B cell (primary cell): ENCODE results near the gene PRRT3. TPM values are rescaled to one million over a fixed set of nuclear protein-coding genes. Genes with fewer than 3 reads are reported as not detected.

ENCODE experiments used
- ATAC-seq: fragments of 200-7000 bp; cut with Tn5 transposase; one replicate; pipeline ENCODE4 v1.10.0; 2021; ENCODE audit warnings: low read depth, mild to moderate bottlenecking, moderate number of reproducible peaks, moderate library complexity
- CTCF ChIA-PET: fragments of 350-600 bp; sonication (Branson Sonifier 250); formaldehyde crosslinking; loops from one replicate; lab custom pipeline; 2021; ENCODE audit warnings: antibody characterized with exemption, inconsistent platforms; lab: Charles Lee
- POLR2A ChIA-PET: fragments of 350-600 bp; sonication (Branson Sonifier 250); formaldehyde crosslinking; loops from one replicate; lab custom pipeline; 2021; ENCODE audit warnings: antibody characterized with exemption; lab: Charles Lee
- DNase-seq: peaks from one replicate; pipeline ENCODE4 v3.0.0; 2013
- H2AFZ ChIP-seq: 2 replicates; pipeline ENCODE4 v1.6.1; 2012; ENCODE audit warnings: mild to moderate bottlenecking, low read depth, low read length; ENCODE audit not compliant: insufficient read depth, poor library complexity, severe bottlenecking
- H3K27ac ChIP-seq, 2 donors: 1 replicate in 1 of 2; 2 replicates in 1 of 2; pipeline ENCODE4 v1.5.1; 2012 to 2013; ENCODE audit warnings: low read length in 2 of 2, mild to moderate bottlenecking in 2 of 2, moderate library complexity in 1 of 2
- H3K27me3 ChIP-seq, 4 experiments: fragments of 200-600 bp in 1 of 4; sonication (generic) in 1 of 4; replicated peaks in 1 of 4; 1 replicate in 2 of 4; 2 replicates in 2 of 4; pipeline versions ENCODE4 v1.6.1 to v1.7.0; 2013 to 2016; ENCODE audit warnings: low read length in 3 of 4, mild to moderate bottlenecking in 2 of 4, mixed read lengths in 1 of 4, moderate library complexity in 1 of 4; ENCODE audit not compliant: insufficient read depth in 4 of 4, control insufficient read depth in 3 of 4; ENCODE audit errors: control extremely low read depth in 1 of 4
- H3K36me3 ChIP-seq, 2 experiments: replicated peaks in 1 of 2; 1 replicate in 1 of 2; 2 replicates in 1 of 2; pipeline versions ENCODE4 v1.6.1 to v1.7.1; 2013; ENCODE audit warnings: low read length in 1 of 2; ENCODE audit not compliant: insufficient read depth in 2 of 2, control insufficient read depth in 1 of 2; ENCODE audit errors: control extremely low read depth in 1 of 2, extremely low read depth in 1 of 2
- H3K4me1 ChIP-seq, 2 donors: fragments of 200-600 bp in 1 of 2; sonication (generic) in 1 of 2; 1 replicate in 1 of 2; 2 replicates in 1 of 2; pipeline versions ENCODE4 v1.5.1 to v1.6.1; 2013 to 2017; ENCODE audit warnings: low read length in 2 of 2; ENCODE audit not compliant: control insufficient read depth in 2 of 2, insufficient read depth in 2 of 2
- H3K4me2 ChIP-seq: replicated peaks from 2 replicates; pipeline ENCODE3; 2012; ENCODE audit warnings: mild to moderate bottlenecking, low read depth, low read length; ENCODE audit not compliant: poor library complexity, severe bottlenecking
- H3K4me3 ChIP-seq, 5 experiments: fragments of 200-600 bp in 1 of 5; sonication (generic) in 1 of 5; 1 replicate in 3 of 5; 2 replicates in 2 of 5; pipeline versions ENCODE4 v1.5.1 to v1.7.0; 2011 to 2016; ENCODE audit warnings: low read length in 4 of 5, mild to moderate bottlenecking in 4 of 5, low read depth in 2 of 5, control low read depth in 1 of 5, moderate library complexity in 1 of 5; ENCODE audit not compliant: insufficient read depth in 1 of 5; ENCODE audit errors: control extremely low read depth in 1 of 5, extremely low read depth in 1 of 5
- H3K79me2 ChIP-seq: fragments of 200-600 bp; sonication (generic); one replicate; pipeline ENCODE4 v1.6.0; 2016; ENCODE audit warnings: low read length; ENCODE audit not compliant: control insufficient read depth, insufficient read depth
- H3K9ac ChIP-seq: fragments of 200-600 bp; sonication (generic); 2 replicates; pipeline ENCODE4 v1.6.1; 2017; ENCODE audit warnings: mild to moderate bottlenecking, low read length, moderate library complexity
- H3K9me3 ChIP-seq, 3 donors: one replicate each; pipeline versions ENCODE4 v1.6.1 to v1.7.1; 2013; ENCODE audit warnings: low read length in 2 of 3; ENCODE audit not compliant: control insufficient read depth in 2 of 3, insufficient read depth in 1 of 3; ENCODE audit errors: control extremely low read depth in 1 of 3
- H4K20me1 ChIP-seq: 2 replicates; pipeline ENCODE4 v1.6.0; 2012; ENCODE audit warnings: mild to moderate bottlenecking, low read length; ENCODE audit not compliant: insufficient read depth, control insufficient read depth, poor library complexity, severe bottlenecking
- H3K27ac Mint-ChIP-seq: one replicate; pipeline ENCODE4 v1.8.0; 2021; ENCODE audit warnings: mixed read lengths
- H3K27me3 Mint-ChIP-seq: one replicate; pipeline ENCODE4 v1.8.0; 2021; ENCODE audit warnings: mixed read lengths
- H3K4me1 Mint-ChIP-seq: one replicate; pipeline ENCODE4 v1.8.0; 2021; ENCODE audit warnings: mixed read lengths
- H3K4me3 Mint-ChIP-seq: one replicate; pipeline ENCODE4 v1.8.0; 2021; ENCODE audit warnings: mixed read lengths
- H3K9me3 Mint-ChIP-seq: one replicate; pipeline ENCODE4 v1.8.0; 2022; ENCODE audit warnings: mixed read lengths; ENCODE audit not compliant: insufficient read depth
- EZH2 ChIP-seq: IDR thresholded peaks from 2 replicates; pipeline ENCODE4 v1.6.1; 2012; ENCODE audit warnings: borderline replicate concordance, low read depth, mild to moderate bottlenecking, moderate library complexity, low read length; ENCODE audit not compliant: insufficient read depth, poor library complexity, severe bottlenecking
- WGBS: methylation state at CpG from one replicate; pipeline ENCODE4 v1.1.5; 2013; ENCODE audit warnings: missing lambda C conversion rate; ENCODE audit not compliant: insufficient coverage; 5-methylcytosine and 5-hydroxymethylcytosine counted together
- intact Hi-C: fragments of 100-400 bp; cut with micrococcal nuclease; formaldehyde crosslinking; loops from one replicate; pipeline ENCODE4 v1.10.0; 2022
- polyA plus RNA-seq: library from polyadenylated mRNA; depleted of rRNA; stranded (reverse); fragments of >200 nt; gene quantifications from 2 replicates; pipeline ENCODE4 v1.2.3, GENCODE V29; 2012
- total RNA-seq, 2 donors: library from RNA; stranded (reverse); fragments of 120-200 nt in 1 of 2; gene quantifications; 1 replicate in 1 of 2; 2 replicates in 1 of 2; pipeline versions ENCODE4 v1.2.3 to v1.2.4, GENCODE V29; 2013 to 2022
- TF ChIP-seq, protein P1 (sequence below): fragments of 200-600 bp; IDR thresholded peaks from one replicate; pipeline ENCODE4 v1.8.0; 2022; ENCODE audit warnings: antibody characterized with exemption, mild to moderate bottlenecking

Gene PRRT3
- total and polyA plus RNA-seq, 2 donors (not counting 1 experiment from before 2014, with no cell fraction given) = 1.7 to 3.9 TPM

DNA sequence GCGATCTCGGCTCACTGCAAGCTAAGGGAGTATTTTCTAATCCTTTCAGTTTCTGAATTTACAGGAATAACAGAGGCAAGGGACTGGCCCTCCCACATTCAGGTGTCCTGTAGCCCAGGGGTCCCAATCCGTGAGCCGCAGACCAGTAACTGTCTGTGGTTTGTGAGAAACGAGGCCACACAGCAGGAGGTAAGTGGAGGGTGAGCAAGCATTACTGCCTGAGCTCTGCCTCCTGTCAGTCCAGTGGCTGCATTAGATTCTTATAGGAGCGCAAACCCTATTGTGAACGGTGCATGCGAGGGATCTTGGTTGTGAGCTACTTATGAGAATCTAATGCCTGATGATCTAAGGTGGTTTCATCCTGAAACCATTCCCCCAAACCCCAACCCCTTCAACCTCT, 40.3 kb downstream of the PRRT3 start:
- Histone ChIP-seq H3K4me1 (peaks cover 17% of the 10 kb centered on the region in 2 donors), H3K4me3 (no peak overlapping the region), H3K9me3 (no peaks in the 10 kb centered on the region), H3K27ac (no peak overlapping the region), H4K20me1 (no peaks in the 10 kb centered on the region), H2AFZ (no peak overlapping the region), H3K27me3 (peaks cover 0 to 29% (median 9%) of the 10 kb centered on the region in 4 experiments), H3K4me2 (no peak overlapping the region), H3K79me2 (no peaks in the 10 kb centered on the region), H3K36me3 (no peaks in the 10 kb centered on the region), H3K9ac (no peak overlapping the region)
- no peaks in the 10 kb centered on the region for H3K9me3 Mint-ChIP-seq
- POLR2A ChIA-PET = no interaction called here
- DNase-seq = no peak
- H3K4me3 Mint-ChIP-seq = no peak overlapping the region
- intact Hi-C loops = no loop called here
- TF ChIP-seq, protein P1, sequence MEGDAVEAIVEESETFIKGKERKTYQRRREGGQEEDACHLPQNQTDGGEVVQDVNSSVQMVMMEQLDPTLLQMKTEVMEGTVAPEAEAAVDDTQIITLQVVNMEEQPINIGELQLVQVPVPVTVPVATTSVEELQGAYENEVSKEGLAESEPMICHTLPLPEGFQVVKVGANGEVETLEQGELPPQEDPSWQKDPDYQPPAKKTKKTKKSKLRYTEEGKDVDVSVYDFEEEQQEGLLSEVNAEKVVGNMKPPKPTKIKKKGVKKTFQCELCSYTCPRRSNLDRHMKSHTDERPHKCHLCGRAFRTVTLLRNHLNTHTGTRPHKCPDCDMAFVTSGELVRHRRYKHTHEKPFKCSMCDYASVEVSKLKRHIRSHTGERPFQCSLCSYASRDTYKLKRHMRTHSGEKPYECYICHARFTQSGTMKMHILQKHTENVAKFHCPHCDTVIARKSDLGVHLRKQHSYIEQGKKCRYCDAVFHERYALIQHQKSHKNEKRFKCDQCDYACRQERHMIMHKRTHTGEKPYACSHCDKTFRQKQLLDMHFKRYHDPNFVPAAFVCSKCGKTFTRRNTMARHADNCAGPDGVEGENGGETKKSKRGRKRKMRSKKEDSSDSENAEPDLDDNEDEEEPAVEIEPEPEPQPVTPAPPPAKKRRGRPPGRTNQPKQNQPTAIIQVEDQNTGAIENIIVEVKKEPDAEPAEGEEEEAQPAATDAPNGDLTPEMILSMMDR = no peak
- TF ChIP-seq EZH2 = no peak
- ATAC-seq = no peak
- peaks cover 12% of the 10 kb centered on the region for H3K27me3 Mint-ChIP-seq
- CTCF ChIA-PET = interaction anchor here (1.3 kb wide), 1 partner anchor 21 kb away, joined by 6 read pairs; the partner anchor contains the start of gene JAGN1
- H3K27ac Mint-ChIP-seq = no peak overlapping the region
- peaks cover 16% of the 10 kb centered on the region for H3K4me1 Mint-ChIP-seq
- 69% methylated on average over 3 of the region's 8 CpGs for WGBS

DNA sequence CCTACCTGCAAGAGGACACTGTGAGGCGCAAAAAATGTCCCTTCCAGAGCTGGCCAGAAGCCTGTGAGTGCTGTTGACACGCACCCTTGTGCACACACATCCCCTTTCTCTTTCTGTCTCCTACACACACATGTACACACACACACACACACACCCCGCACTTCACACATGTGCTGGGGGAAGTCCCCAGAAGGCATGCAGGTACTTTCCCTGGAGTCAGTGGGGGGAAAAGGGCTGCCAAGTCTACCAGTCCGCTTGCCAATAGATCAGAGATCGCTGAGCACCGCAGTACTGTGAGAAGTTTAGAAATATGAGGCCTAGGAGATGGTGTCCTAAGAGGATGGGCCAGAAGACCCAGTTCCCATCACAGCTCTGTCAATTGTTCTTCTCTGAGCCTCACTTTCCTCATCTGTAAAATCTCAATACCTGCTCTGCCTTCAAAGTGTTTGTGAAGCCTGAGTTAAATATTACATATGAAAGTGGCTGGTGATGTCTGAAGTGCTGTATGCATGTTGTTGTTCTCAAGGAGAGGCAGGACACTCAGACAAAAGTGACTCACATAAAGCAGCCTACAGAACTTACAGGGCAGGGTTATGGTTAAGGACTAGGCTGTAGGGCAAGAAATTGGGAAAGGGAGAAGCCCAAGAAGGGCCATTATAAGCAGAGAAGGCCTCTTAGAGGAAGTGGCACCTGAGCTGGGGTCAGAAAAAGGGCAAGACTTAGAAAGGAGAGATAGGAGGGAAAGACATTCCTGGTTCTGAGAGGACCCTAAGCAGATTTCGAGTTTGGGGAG, 42.8 kb downstream of the PRRT3 start:
- Histone ChIP-seq H3K9me3 (no peaks in the 10 kb centered on the region), H3K9ac (no peak overlapping the region), H3K4me3 (no peak overlapping the region), H3K27me3 (peaks cover 0 to 17% (median 4%) of the 10 kb centered on the region in 4 experiments), H3K4me1 (no peaks in the 10 kb centered on the region), H3K79me2 (no peaks in the 10 kb centered on the region), H3K36me3 (no peaks in the 10 kb centered on the region), H3K4me2 (no peak overlapping the region), H3K27ac (no peak overlapping the region), H2AFZ (no peak overlapping the region), H4K20me1 (no peaks in the 10 kb centered on the region)
- Mint-ChIP-seq H3K27ac (no peak overlapping the region), H3K4me1 (peaks cover 2% of the 10 kb centered on the region), H3K9me3 (no peaks in the 10 kb centered on the region), H3K27me3 (peaks cover 12% of the 10 kb centered on the region), H3K4me3 (no peak overlapping the region)
- ChIA-PET POLR2A (interaction anchor here (0.6 kb wide), 1 partner anchor 104 kb away, joined by 4 read pairs; no protein-coding TSS in a partner anchor), CTCF (no interaction called here)
- DNase-seq (no peak), ATAC-seq (no peak)
- intact Hi-C loops = no loop called here
- no peak for TF ChIP-seq EZH2
- TF ChIP-seq, protein P1 = no peak
- 100% methylated on average over 2 of the region's 7 CpGs for WGBS
